ENCODE data around the gene DDX49. TPM values are rescaled to one million over a fixed set of nuclear protein-coding genes. Genes with fewer than 3 reads are reported as not detected.

The DDX49 gene
- total and polyA plus RNA-seq, 9 of the 15 experiments (the other 6 are each of a cell fraction or from before 2014, with no cell fraction given): 1.1 to 113 (median 45.7) TPM

GRCh38 chr19:18948075-18948975 is 28.8 kb downstream of the DDX49 start:
- no peak for FAIRE-seq
- Histone ChIP-seq H2AFZ (ENCODE audit: low read depth, low read length) (no peak overlapping the region), H3K79me2 (ENCODE audit: control insufficient read depth, insufficient read depth, low read length) (no peaks in the 10 kb centered on the region), H3K9ac (ENCODE audit: insufficient read depth in 1 of 2, low read depth in 2 of 2, low read length in 2 of 2) (peak overlapping the region in 1 of 2 experiments; percentile 56; a peak in 2 of 4 replicates), H3K9me1 (ENCODE audit: control insufficient read depth, insufficient read depth, low read length) (no peaks in the 10 kb centered on the region), H3K27me3 (ENCODE audit: control insufficient read depth in 2 of 2, insufficient read depth in 2 of 2, low read length in 2 of 2) (peaks cover 0 to 21% of the 10 kb centered on the region in 2 experiments; a peak in 1 of 5 replicates), H3K36me3 (ENCODE audit: control insufficient read depth, insufficient read depth, low read length) (no peaks in the 10 kb centered on the region), H4K20me1 (replicated peaks; ENCODE audit: control insufficient read depth, insufficient read depth, low read length) (no peaks in the 10 kb centered on the region; the same call in none of the 2 replicates), H3K4me2 (ENCODE audit: insufficient read depth, low read length) (no peak overlapping the region), H3K27ac (ENCODE audit: extremely low read depth, low read depth, low read length) (no peak overlapping the region), H3K9me3 (replicated peaks; ENCODE audit: control insufficient read depth, insufficient read depth, low read depth, low read length) (no peaks in the 10 kb centered on the region), H3K4me3 (no peak overlapping the region), H3K4me1 (replicated peaks in 1 of 2; ENCODE audit: control insufficient read depth in 2 of 2, insufficient read depth in 2 of 2, low read length in 2 of 2) (peaks cover 0 to 8% of the 10 kb centered on the region in 2 experiments; a peak in 2 of 5 replicates)
- WGBS (ENCODE audit: insufficient coverage, low coverage, missing lambda C conversion rate): 17% methylated on average over 15 of the region's 15 CpGs
- no TSS peak for BruUV-seq (replicated peaks)
- in situ Hi-C loops (cut with MboI) (no loop called here), intact Hi-C loops (cut with micrococcal nuclease) (no loop called here)
- peak; percentile 24; the same call in 2 of the 3 replicates for ATAC-seq
- ChIA-PET CTCF (ENCODE audit: low intra/inter-chr PET ratio) (no interaction called here), POLR2A (interaction anchor here (0.9 kb wide), 1 partner anchor 8 kb away, joined by 4 read pairs; no protein-coding TSS in a partner anchor)
- TF ChIP-seq, protein P1, sequence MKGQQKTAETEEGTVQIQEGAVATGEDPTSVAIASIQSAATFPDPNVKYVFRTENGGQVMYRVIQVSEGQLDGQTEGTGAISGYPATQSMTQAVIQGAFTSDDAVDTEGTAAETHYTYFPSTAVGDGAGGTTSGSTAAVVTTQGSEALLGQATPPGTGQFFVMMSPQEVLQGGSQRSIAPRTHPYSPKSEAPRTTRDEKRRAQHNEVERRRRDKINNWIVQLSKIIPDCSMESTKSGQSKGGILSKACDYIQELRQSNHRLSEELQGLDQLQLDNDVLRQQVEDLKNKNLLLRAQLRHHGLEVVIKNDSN (CRISPR knock-in tag; IDR thresholded peaks at IDR 0.05): peak; percentile 22; the same call in 1 of the 2 replicates
- peak; percentile 51 for TF ChIP-seq RBM25 (IDR thresholded peaks at IDR 0.05; ENCODE audit: low read depth, low read length, severe bottlenecking)
- TF ChIP-seq, protein P2, sequence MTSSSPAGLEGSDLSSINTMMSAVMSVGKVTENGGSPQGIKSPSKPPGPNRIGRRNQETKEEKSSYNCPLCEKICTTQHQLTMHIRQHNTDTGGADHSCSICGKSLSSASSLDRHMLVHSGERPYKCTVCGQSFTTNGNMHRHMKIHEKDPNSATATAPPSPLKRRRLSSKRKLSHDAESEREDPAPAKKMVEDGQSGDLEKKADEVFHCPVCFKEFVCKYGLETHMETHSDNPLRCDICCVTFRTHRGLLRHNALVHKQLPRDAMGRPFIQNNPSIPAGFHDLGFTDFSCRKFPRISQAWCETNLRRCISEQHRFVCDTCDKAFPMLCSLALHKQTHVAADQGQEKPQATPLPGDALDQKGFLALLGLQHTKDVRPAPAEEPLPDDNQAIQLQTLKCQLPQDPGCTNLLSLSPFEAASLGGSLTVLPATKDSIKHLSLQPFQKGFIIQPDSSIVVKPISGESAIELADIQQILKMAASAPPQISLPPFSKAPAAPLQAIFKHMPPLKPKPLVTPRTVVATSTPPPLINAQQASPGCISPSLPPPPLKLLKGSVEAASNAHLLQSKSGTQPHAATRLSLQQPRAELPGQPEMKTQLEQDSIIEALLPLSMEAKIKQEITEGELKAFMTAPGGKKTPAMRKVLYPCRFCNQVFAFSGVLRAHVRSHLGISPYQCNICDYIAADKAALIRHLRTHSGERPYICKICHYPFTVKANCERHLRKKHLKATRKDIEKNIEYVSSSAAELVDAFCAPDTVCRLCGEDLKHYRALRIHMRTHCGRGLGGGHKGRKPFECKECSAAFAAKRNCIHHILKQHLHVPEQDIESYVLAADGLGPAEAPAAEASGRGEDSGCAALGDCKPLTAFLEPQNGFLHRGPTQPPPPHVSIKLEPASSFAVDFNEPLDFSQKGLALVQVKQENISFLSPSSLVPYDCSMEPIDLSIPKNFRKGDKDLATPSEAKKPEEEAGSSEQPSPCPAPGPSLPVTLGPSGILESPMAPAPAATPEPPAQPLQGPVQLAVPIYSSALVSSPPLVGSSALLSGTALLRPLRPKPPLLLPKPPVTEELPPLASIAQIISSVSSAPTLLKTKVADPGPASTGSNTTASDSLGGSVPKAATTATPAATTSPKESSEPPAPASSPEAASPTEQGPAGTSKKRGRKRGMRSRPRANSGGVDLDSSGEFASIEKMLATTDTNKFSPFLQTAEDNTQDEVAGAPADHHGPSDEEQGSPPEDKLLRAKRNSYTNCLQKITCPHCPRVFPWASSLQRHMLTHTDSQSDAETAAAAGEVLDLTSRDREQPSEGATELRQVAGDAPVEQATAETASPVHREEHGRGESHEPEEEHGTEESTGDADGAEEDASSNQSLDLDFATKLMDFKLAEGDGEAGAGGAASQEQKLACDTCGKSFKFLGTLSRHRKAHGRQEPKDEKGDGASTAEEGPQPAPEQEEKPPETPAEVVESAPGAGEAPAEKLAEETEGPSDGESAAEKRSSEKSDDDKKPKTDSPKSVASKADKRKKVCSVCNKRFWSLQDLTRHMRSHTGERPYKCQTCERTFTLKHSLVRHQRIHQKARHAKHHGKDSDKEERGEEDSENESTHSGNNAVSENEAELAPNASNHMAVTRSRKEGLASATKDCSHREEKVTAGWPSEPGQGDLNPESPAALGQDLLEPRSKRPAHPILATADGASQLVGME (CRISPR knock-in tag; IDR thresholded peaks at IDR 0.05): no peak
- DNase-seq (ENCODE audit: extremely low read depth in 1 of 4, low spot score in 3 of 4): no peak

Data from K562 (cell line).